T-cell (primary cell): ENCODE data around the gene CNN3. TPM values are rescaled to one million over a fixed set of nuclear protein-coding genes. Genes with fewer than 3 reads are reported as not detected.

Experiments
- ATAC-seq, 4 experiments: fragments of 200-7000 bp in 3 of 4; fragments of 150-1000 bp in 1 of 4; cut with Tn5 transposase; replicated peaks in 1 of 4; 1 replicate in 3 of 4; 2 replicates in 1 of 4; pipeline ENCODE4 v1.10.0; 2021; ENCODE audit warnings: moderate library complexity in 3 of 4, mild to moderate bottlenecking in 2 of 4, moderate number of reproducible peaks in 1 of 4
- CTCF ChIA-PET, 2 donors: fragments of 300-600 bp; sonication (Branson Sonifier 250); formaldehyde crosslinking; loops; one replicate each; lab custom pipeline; 2022; ENCODE audit warnings: antibody characterized with exemption in 2 of 2; lab: Charles Lee
- POLR2A ChIA-PET, 2 donors: fragments of 300-600 bp; sonication (Branson Sonifier 250); formaldehyde crosslinking; loops; one replicate each; lab custom pipeline; 2022; ENCODE audit warnings: antibody characterized with exemption in 2 of 2; lab: Charles Lee
- DNase-seq, 35 experiments: peaks; one replicate each; pipeline versions ENCODE4 v3.0.0 to v3.0.0-alpha.2; 2013 to 2023
- H3K27ac ChIP-seq: one replicate; pipeline ENCODE4 v1.5.1; 2013; ENCODE audit warnings: low read length
- H3K27me3 ChIP-seq, 2 experiments: replicated peaks in 1 of 2; 1 replicate in 1 of 2; 2 replicates in 1 of 2; pipeline versions ENCODE4 v1.6.1 to v1.7.0; 2013; ENCODE audit warnings: low read length in 1 of 2, mixed read lengths in 1 of 2; ENCODE audit not compliant: control insufficient read depth in 2 of 2, insufficient read depth in 2 of 2; ENCODE audit errors: extremely low read depth in 1 of 2
- H3K36me3 ChIP-seq, 2 donors: 1 replicate in 1 of 2; 2 replicates in 1 of 2; pipeline versions ENCODE4 v1.6.1 to v1.7.0; 2013; ENCODE audit warnings: low read length in 1 of 2; ENCODE audit not compliant: control insufficient read depth in 2 of 2, insufficient read depth in 1 of 2; ENCODE audit errors: extremely low read depth in 1 of 2
- H3K4me1 ChIP-seq, 2 experiments: 1 replicate in 1 of 2; 2 replicates in 1 of 2; pipeline versions ENCODE4 v1.6.1 to v1.7.0; 2013; ENCODE audit warnings: low read length in 2 of 2, mixed read lengths in 1 of 2; ENCODE audit not compliant: insufficient read depth in 2 of 2, control insufficient read depth in 1 of 2; ENCODE audit errors: extremely low read depth in 1 of 2
- H3K4me3 ChIP-seq, 2 donors: 1 replicate in 1 of 2; 2 replicates in 1 of 2; pipeline versions ENCODE4 v1.5.1 to v1.7.0; 2013; ENCODE audit warnings: mild to moderate bottlenecking in 2 of 2, low read length in 1 of 2, moderate library complexity in 1 of 2; ENCODE audit not compliant: control insufficient read depth in 1 of 2; ENCODE audit errors: extremely low read depth in 1 of 2
- H3K9me3 ChIP-seq: 2 replicates; pipeline ENCODE4 v1.7.0; 2013
- H3K27ac Mint-ChIP-seq, 2 donors: one replicate each; pipeline ENCODE4 v1.8.0; 2020 to 2021; ENCODE audit warnings: mild to moderate bottlenecking in 2 of 2, mixed read lengths in 2 of 2
- H3K27me3 Mint-ChIP-seq, 2 donors: one replicate each; pipeline ENCODE4 v1.8.0; 2021 to 2022; ENCODE audit warnings: mixed read lengths in 2 of 2
- H3K36me3 Mint-ChIP-seq: one replicate; pipeline ENCODE4 v1.8.0; 2021; ENCODE audit warnings: mixed read lengths
- H3K4me1 Mint-ChIP-seq, 3 donors: one replicate each; pipeline ENCODE4 v1.8.0; 2020 to 2022; ENCODE audit warnings: mixed read lengths in 3 of 3, mild to moderate bottlenecking in 1 of 3
- H3K4me3 Mint-ChIP-seq, 3 donors: one replicate each; pipeline ENCODE4 v1.8.0; 2020 to 2022; ENCODE audit warnings: mild to moderate bottlenecking in 3 of 3, mixed read lengths in 3 of 3, moderate library complexity in 3 of 3
- H3K9me3 Mint-ChIP-seq, 3 donors: one replicate each; pipeline ENCODE4 v1.8.0; 2020 to 2022; ENCODE audit warnings: mixed read lengths in 3 of 3
- WGBS: methylation state at CpG from one replicate; pipeline ENCODE4 v1.1.5; 2013; ENCODE audit warnings: missing lambda C conversion rate; ENCODE audit not compliant: insufficient coverage; 5-methylcytosine and 5-hydroxymethylcytosine counted together
- total RNA-seq, 35 experiments: library from RNA in 6 of 35; stranded (reverse) in 6 of 35; fragments of 120-200 nt in 1 of 35; gene quantifications; one replicate each; pipeline versions ENCODE4 v1.2.1 to v1.2.4 and lab custom pipeline; 2013 to 2026

Gene CNN3
- total RNA-seq, 5 donors from 2014 or later (not counting 1 experiment from before 2014, with no cell fraction given), result 2.0 to 7.3 (median 5.0) TPM

DNA sequence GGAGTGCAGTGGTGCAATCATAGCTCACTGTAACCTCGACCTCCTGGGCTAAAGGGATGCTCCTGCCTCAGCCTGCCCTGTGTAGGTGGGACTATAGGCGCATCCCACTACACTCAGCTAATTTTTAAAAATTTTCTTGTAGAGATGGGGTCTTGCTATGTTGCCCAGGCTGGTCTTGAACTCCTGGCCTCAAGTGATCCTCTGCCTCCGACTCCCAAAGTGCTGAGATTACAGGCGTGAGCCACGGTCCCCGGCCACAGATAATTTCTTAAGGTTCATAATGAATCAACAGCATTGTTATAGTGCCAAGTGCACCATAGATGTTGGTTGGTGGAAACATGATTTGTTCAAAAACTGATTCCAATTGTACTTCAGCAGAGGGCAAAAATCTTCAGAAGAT, 42.2 kb upstream of the CNN3 start:
- 95% methylated on average over 4 of the region's 6 CpGs for WGBS
- ATAC-seq, result no peak
- Mint-ChIP-seq H3K27me3 (no peaks in the 10 kb centered on the region), H3K36me3 (no peaks in the 10 kb centered on the region), H3K27ac (no peak overlapping the region), H3K4me3 (no peak overlapping the region), H3K9me3 (no peaks in the 10 kb centered on the region), H3K4me1 (no peaks in the 10 kb centered on the region)
- H3K4me1 ChIP-seq, result no peaks in the 10 kb centered on the region
- no peaks in the 10 kb centered on the region for H3K9me3 ChIP-seq
- DNase-seq, result no peak
- H3K36me3 ChIP-seq, result no peaks in the 10 kb centered on the region
- H3K27me3 ChIP-seq, result no peaks in the 10 kb centered on the region
- ChIA-PET CTCF (no interaction called here), POLR2A (no interaction called here)
- H3K4me3 ChIP-seq, result no peak overlapping the region
- H3K27ac ChIP-seq, result no peak overlapping the region

DNA sequence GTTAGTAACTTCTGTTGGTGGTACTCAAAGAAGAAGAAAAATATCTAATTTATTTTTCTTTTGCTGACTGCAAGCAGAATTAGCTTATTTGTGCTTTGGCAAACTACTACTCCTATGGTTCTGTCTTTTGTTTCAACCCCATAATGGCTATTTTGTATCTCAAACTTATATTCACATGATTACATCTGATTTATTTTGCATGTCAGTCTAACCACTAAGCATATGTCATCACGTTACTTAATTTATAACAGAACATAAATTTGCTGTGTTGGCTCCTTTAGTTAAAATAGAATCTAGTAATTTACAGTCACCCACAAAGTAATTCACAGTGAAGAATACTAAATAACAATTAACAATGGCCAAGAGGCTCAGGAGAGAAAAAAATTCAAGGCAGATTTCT, 39.1 kb upstream of the CNN3 start:
- Histone ChIP-seq H3K27me3 (no peaks in the 10 kb centered on the region), H3K4me1 (peaks cover 10 to 11% of the 10 kb centered on the region in 2 experiments), H3K4me3 (no peak overlapping the region), H3K9me3 (no peaks in the 10 kb centered on the region), H3K27ac (no peak overlapping the region), H3K36me3 (no peaks in the 10 kb centered on the region)
- Mint-ChIP-seq H3K27ac (no peak overlapping the region), H3K27me3 (no peaks in the 10 kb centered on the region), H3K36me3 (no peaks in the 10 kb centered on the region), H3K4me3 (no peak overlapping the region), H3K9me3 (no peaks in the 10 kb centered on the region), H3K4me1 (peaks cover 10 to 15% (median 15%) of the 10 kb centered on the region in 3 donors)
- ATAC-seq (no peak), DNase-seq (no peak)
- POLR2A ChIA-PET, result no interaction called here
- CTCF ChIA-PET, result no interaction called here
- WGBS, result no CpG with 5 or more reads among the region's 1 CpG

DNA sequence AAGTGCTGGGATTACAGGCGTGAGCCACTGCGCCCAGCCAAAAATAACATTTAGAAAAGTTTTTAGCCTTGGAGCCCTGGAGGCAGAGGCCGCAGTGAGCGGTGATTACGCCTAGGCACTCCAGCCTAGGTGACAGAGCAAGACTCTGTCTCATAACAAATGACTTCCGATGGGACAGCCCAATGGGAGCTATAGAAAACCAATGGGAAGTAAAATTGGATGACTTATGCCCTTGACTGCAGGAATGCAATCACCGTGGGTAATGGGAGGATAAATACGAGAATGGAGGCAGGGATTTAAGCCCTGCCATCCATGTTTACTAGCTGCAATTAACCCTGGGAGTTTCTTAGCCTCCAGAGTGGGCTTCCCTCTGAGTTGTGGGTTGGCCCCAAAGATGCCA, 37.0 kb upstream of the CNN3 start:
- no peaks in the 10 kb centered on the region for H3K36me3 Mint-ChIP-seq
- ATAC-seq, result no peak

GRCh38 chr1:94962409-94963265, 35.7 kb upstream of the CNN3 start:
- Mint-ChIP-seq H3K36me3 (no peaks in the 10 kb centered on the region), H3K4me1 (peaks cover 10 to 15% (median 15%) of the 10 kb centered on the region in 3 donors), H3K4me3 (peak overlapping the region; percentile 89 to 93 (median 91)), H3K9me3 (no peaks in the 10 kb centered on the region), H3K27me3 (no peaks in the 10 kb centered on the region), H3K27ac (peak overlapping the region; percentile 96 to 98)
- ATAC-seq, result peak; percentile 65 to 90 (median 78)
- POLR2A ChIA-PET, result interaction anchor here in 1 of 2 donors (0.7 kb wide), 1 partner anchor 111 kb away, joined by 3 read pairs; no protein-coding TSS in a partner anchor
- CTCF ChIA-PET, result interaction anchor here (0.6 to 1.0 kb wide), 5 partner anchors 16 to 271 kb away, joined by 3 to 6 read pairs (median 4); partner anchors contain the start of gene RWDD3 (in 1 of the 2)
- 2% methylated on average over 8 of the region's 10 CpGs for WGBS
- Histone ChIP-seq H3K4me3 (peak overlapping the region; percentile 50 to 53), H3K27me3 (no peaks in the 10 kb centered on the region), H3K9me3 (no peaks in the 10 kb centered on the region), H3K27ac (peak overlapping the region; percentile 42), H3K36me3 (no peaks in the 10 kb centered on the region), H3K4me1 (peaks cover 10 to 11% of the 10 kb centered on the region in 2 experiments)
- DNase-seq, result peak in 22 of 35 experiments; percentile 1 to 57 (median 9)

More for the DNA sequence above, 37.0 kb upstream of the CNN3 start:
- H3K4me1 Mint-ChIP-seq, result peaks cover 10 to 15% (median 15%) of the 10 kb centered on the region in 3 donors
- no peaks in the 10 kb centered on the region for H3K9me3 Mint-ChIP-seq
- ChIA-PET POLR2A (no interaction called here), CTCF (no interaction called here)
- H3K4me3 ChIP-seq, result no peak overlapping the region
- no peaks in the 10 kb centered on the region for H3K36me3 ChIP-seq
- H3K4me1 ChIP-seq, result peaks cover 10 to 11% of the 10 kb centered on the region in 2 experiments
- peak overlapping the region; percentile 39 to 91 (median 41) for H3K4me3 Mint-ChIP-seq
- no peaks in the 10 kb centered on the region for H3K27me3 Mint-ChIP-seq
- H3K27ac Mint-ChIP-seq, result peak overlapping the region; percentile 16 to 39
- no peak for DNase-seq
- H3K27me3 ChIP-seq, result no peaks in the 10 kb centered on the region
- H3K27ac ChIP-seq, result no peak overlapping the region
- 83% methylated on average over 6 of the region's 8 CpGs for WGBS
- no peaks in the 10 kb centered on the region for H3K9me3 ChIP-seq

DNA sequence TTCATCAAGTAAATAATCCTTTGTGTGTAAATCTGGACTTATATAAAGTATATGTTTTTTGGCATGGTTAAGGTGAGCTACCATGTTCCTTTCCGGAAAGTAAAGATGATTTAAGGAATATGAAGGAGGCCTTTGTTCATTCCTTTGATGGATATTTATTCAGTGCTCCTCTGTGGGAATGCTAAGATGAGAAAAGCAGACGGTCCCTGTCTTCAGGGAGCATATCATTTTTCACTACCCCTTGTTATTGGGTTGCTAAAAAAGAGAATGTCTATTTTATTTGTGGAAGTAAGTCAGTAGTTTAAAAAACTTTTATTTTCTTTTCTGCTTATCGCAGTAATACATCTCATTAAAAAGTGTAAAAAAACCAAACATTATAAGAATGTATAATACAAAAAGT, 35.1 kb upstream of the CNN3 start:
- no peak overlapping the region for H3K27ac ChIP-seq
- peak overlapping the region; percentile 34 to 91 (median 39) for H3K4me3 Mint-ChIP-seq
- WGBS, result 100% methylated on average over 1 of the region's 3 CpGs
- peak overlapping the region; percentile 44 to 61 for H3K27ac Mint-ChIP-seq
- no peaks in the 10 kb centered on the region for H3K27me3 ChIP-seq
- no peak for ATAC-seq
- H3K36me3 Mint-ChIP-seq, result no peaks in the 10 kb centered on the region
- H3K4me3 ChIP-seq, result no peak overlapping the region
- ChIA-PET POLR2A (no interaction called here), CTCF (interaction anchor here in 1 of 2 donors (0.6 to 0.9 kb wide), 2 partner anchors 38 to 1035 kb away, joined by 3 to 5 read pairs; no protein-coding TSS in a partner anchor)
- H3K27me3 Mint-ChIP-seq, result no peaks in the 10 kb centered on the region
- peaks cover 10 to 11% of the 10 kb centered on the region in 2 experiments for H3K4me1 ChIP-seq
- no peaks in the 10 kb centered on the region for H3K9me3 ChIP-seq
- no peaks in the 10 kb centered on the region for H3K9me3 Mint-ChIP-seq
- H3K36me3 ChIP-seq, result no peaks in the 10 kb centered on the region
- DNase-seq, result no peak
- H3K4me1 Mint-ChIP-seq, result peaks cover 10 to 15% (median 15%) of the 10 kb centered on the region in 3 donors

GRCh38 chr1:94961582-94961981, 34.7 kb upstream of the CNN3 start:
- H3K9me3 ChIP-seq, result no peaks in the 10 kb centered on the region
- H3K4me3 Mint-ChIP-seq, result peak overlapping the region in 1 of 3 donors; percentile 91
- H3K27me3 ChIP-seq, result no peaks in the 10 kb centered on the region
- WGBS, result no CpG with 5 or more reads among the region's 7 CpGs
- no peaks in the 10 kb centered on the region for H3K9me3 Mint-ChIP-seq
- H3K27me3 Mint-ChIP-seq, result no peaks in the 10 kb centered on the region
- no peak overlapping the region for H3K27ac ChIP-seq
- POLR2A ChIA-PET, result interaction anchor here in 1 of 2 donors (0.6 kb wide), 1 partner anchor 163 kb away, joined by 3 read pairs; no protein-coding TSS in a partner anchor
- peak overlapping the region in 1 of 2 donors; percentile 16 for H3K27ac Mint-ChIP-seq
- ATAC-seq (no peak), DNase-seq (no peak)
- no peaks in the 10 kb centered on the region for H3K36me3 ChIP-seq
- peaks cover 10 to 11% of the 10 kb centered on the region in 2 experiments for H3K4me1 ChIP-seq
- no peaks in the 10 kb centered on the region for H3K36me3 Mint-ChIP-seq
- no peak overlapping the region for H3K4me3 ChIP-seq
- CTCF ChIA-PET, result interaction anchor here in 1 of 2 donors (0.6 to 0.9 kb wide), 2 partner anchors 38 to 1035 kb away, joined by 3 to 5 read pairs; no protein-coding TSS in a partner anchor
- peaks cover 10 to 15% (median 15%) of the 10 kb centered on the region in 3 donors for H3K4me1 Mint-ChIP-seq
